H54 (cell line): ENCODE data around the gene PIEZO2.
"Not testable (repeated sequence)": the region's sequence is repeated elsewhere in the genome, so short reads cannot be mapped to it uniquely, and the experiment has no call there.

Experiments used
- DNase-seq: peaks from one replicate; pipeline ENCODE4 v3.0.0; 2011; ENCODE audit warnings: low spot score, mixed read lengths; ENCODE audit not compliant: insufficient read length
- FAIRE-seq: peaks from 3 replicates; lab custom pipeline; 2011; peaks lifted over from hg19 to GRCh38; lab: Jason Lieb, UNC
- POLR2A ChIP-seq: IDR thresholded peaks from 2 replicates; pipeline ENCODE4 v1.6.1; 2011; ENCODE audit warnings: low read depth, mild to moderate bottlenecking, low read length

PIEZO2 gene

DNA sequence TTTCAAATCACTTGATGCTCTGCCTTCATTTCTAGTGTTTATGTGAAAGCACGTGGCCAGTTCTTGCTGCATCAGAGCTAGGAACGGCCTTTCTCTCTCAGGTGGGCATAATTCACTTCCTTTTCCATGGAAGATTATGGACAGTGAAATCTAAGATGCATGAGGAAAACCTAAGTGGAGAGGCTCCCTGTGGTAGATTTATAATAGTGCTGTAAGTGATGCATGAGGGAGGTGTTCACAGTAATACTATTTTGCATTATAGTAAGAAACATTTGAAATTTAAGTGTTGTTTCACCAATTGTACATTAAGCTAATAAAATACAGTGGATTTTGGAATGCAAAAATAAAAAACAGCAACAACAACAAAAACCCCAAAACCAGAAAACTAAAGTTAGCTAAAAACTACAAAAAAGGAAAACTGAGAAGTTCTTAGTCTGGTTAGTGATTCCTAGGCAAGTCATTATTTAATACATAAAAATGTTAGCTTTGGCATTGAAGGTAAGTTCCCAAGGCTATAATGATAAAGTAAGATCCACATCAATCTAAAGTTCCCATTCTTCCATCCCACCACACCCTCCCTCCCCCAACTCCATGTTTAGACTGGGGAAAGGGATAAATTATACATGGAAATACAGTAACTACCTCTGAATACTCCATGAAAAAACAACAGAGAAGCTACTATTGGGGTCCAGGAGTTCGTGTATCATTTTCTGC, 469.7 kb downstream of the PIEZO2 start:
- no peak for TF ChIP-seq POLR2A
- FAIRE-seq (no peak), DNase-seq (no peak)

DNA sequence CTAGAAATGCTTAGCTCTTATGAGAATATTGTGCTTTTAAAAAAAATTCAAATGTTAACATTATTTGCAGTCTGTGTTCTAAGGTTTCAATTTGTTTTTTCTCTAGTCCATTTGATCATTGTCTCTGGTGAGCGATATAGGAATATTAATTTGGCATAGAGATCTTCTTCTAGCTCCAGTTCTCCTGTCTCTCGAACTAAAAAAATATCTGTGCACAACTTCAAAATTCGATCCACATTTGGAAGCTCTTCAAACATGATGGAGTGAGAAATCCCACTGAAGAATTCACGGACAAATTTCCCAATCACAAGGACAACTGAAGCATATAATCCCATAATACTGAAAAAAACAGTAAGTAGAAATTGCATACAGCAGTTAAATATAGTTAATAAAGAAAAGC, 477.9 kb downstream of the PIEZO2 start:
- FAIRE-seq (no peak), DNase-seq (no peak)
- TF ChIP-seq POLR2A, result no peak

DNA sequence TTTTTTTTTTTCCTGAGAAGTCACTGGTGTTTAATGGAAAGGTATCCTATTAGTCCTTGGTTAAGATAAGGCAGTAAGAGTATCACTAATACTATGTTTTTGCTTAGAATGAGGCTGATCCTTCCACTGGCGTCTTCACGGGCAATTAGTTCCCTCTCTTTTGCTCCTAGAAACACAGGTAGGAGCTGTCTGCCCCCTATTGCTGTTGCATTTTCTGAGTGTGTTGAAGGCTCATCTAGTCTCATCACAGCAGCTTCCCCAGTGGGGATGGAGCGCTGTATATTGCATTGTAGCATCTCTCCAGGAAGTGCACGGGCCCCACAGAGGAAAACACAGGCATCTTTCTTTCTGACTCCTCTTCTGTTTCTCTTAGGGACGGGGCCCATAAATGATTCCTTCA, 478.5 kb downstream of the PIEZO2 start:
- DNase-seq (no peak), FAIRE-seq (no peak)
- TF ChIP-seq POLR2A, result no peak

GRCh38 chr18:10669441-10670100, 479.8 kb downstream of the PIEZO2 start:
- FAIRE-seq (no peak), DNase-seq (no peak)
- no peak for TF ChIP-seq POLR2A

DNA sequence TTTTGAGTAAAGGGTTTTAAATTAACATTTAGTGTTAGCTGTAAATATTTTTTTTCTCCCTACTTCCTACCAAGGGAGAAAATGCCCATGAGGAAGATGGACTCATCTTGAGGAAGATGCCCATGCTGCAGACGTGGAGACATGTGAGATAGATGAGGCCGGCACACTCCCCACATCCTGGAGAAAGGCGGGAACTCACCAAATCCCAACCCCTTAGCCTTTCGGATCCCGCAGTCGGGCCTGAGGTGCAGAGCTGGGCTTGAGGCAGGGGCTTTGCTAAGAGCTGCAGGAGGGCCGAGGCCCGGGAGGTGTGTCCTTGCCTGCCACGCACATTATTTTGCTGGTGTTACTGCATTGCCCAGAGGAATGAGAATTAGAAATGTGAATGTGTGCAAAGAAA, 485.6 kb downstream of the PIEZO2 start:
- DNase-seq, result no peak
- no peak for TF ChIP-seq POLR2A
- no peak for FAIRE-seq

DNA sequence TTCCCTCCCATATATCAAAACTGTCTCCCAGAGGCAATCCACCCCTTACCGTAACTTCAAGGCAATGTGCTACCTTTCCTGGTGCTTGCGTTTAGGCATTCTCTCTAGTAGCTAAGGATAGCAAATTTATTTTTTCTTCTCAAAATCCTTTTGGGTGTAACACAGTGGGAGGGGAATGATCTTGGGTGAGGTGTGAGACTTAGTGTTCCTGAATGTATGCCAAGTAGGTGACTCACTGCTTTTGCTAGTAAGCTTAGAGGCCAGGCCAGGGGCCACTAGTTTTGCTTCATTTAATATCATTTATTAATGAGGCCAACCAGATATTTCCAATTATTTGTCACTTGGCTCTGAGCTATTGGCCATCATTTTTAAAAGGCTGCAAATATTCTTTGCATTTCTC, 488.1 kb downstream of the PIEZO2 start:
- TF ChIP-seq POLR2A, result no peak
- FAIRE-seq, result no peak
- DNase-seq, result no peak

- TF ChIP-seq POLR2A, result no peak
- no peak for DNase-seq
- no peak for FAIRE-seq
Observed at GRCh38 chr18:10660179-10660884, 489.0 kb downstream of the PIEZO2 start.

DNA sequence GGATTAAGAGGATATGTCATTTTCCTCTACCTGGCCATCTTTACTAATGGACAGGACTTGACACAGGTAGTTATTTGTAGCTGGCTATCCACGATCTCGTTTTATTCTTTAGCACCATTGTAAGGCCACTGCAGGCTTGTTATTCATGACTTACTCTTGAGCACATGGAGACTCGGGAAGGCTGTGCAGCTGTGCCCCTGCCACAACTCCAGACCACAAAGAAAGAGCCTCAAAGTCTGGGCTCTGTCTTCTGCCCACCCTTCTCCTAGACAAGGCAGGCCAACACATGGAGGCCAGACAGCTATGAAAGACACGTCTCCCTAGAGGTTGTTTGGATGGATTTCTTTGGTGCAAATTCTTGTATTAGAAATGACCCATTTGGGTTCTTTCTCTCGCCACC, 489.8 kb downstream of the PIEZO2 start:
- FAIRE-seq (no peak), DNase-seq (no peak)
- no peak for TF ChIP-seq POLR2A

DNA sequence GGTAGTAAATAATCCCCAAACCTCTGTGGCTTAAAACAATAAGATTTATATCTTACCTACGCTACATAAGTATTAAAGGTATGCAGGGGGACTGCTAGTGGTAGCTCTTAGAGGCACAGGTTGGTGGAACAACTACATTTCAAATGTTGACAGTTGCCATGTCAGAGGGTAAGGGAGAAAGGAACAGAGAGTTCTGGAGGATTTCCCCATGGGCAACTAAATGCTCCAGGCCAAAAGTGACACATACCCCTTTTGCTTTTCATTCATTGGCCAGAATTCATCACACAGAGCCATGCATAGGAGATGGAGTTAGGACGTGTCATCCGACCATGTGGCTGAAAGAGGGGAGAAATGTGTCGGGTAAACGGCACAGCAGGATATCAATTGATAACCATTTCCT, 490.4 kb downstream of the PIEZO2 start:
- DNase-seq (no peak), FAIRE-seq (no peak)
- no peak for TF ChIP-seq POLR2A

GRCh38 chr18:10644003-10644402, 505.4 kb downstream of the PIEZO2 start:
- not testable (repeated sequence) for DNase-seq, FAIRE-seq

GRCh38 chr18:10642915-10643524, 506.3 kb downstream of the PIEZO2 start:
- not testable (repeated sequence) for FAIRE-seq, DNase-seq

DNA sequence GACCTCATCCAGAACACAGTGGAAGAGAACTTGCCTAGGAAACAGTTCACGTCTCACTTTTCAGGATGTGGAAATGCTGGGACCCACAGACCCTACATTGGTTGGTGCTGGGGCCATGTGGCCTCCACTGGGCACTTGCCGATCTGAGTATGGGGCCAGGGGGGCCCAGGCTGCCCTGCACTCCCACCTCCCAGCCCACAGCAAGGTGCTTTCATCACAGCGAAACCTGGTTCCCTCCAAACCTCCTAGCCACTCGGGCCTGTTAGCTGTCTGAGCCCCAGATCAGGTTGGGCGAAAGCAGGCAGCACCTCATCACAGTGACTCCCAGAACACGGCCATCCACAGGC, 510.9 kb downstream of the PIEZO2 start:
- not testable (repeated sequence) for FAIRE-seq, DNase-seq

- not testable (repeated sequence) for FAIRE-seq, DNase-seq
Observed at GRCh38 chr18:10637858-10638538, 511.4 kb downstream of the PIEZO2 start.

GRCh38 chr18:10629076-10629475, 520.3 kb downstream of the PIEZO2 start:
- not testable (repeated sequence) for DNase-seq
- FAIRE-seq, result peak; percentile 50

DNA sequence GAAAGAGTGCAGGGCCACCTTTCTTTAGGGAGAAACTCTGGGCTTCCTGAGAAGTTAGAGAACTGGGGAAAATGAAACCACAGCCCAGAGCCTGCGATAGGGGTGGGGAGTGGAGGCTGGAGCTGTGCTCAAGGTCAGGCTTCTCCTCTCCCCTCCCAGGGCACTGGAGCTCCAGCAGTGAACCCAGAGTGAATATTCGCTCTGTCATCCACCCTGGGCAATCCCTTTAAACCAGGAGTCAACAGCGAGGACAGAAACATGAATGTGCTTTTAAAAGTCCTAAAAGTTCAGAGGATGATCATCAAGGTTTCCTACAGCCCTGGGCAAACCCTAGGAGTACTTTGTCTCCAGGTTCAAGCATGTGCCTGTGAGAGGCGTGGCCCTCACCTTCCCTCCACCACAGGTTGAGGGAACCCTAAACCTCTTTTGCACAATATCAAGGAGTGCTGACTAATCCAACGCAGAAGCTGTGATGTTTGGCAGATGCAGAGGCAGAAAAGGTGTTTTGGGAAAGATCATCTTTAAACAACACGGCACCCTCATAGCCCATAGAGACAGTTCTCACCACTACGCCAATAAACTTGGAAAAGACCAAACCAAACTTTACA, 522.7 kb downstream of the PIEZO2 start:
- not testable (repeated sequence) for FAIRE-seq, DNase-seq

DNA sequence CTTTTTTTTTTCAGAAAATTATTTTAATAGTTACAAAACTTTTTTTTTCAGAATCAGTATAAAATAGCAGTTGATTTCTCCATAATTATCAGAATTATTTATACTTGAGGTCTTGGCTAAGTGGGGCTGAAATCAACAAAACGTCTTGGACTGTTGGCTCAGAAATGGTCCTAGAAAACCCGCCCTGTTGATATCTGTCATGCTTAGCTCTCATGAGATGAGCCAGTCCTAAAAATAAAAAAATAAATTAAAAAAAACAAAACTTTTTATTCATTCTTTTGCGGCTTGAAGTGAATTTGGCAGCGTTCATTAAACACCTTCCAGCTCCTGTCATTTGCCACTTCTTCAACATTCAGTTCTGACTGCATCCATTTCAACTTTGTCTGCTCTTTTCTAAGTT, 525.8 kb downstream of the PIEZO2 start:
- DNase-seq, FAIRE-seq: not testable (repeated sequence)

DNA sequence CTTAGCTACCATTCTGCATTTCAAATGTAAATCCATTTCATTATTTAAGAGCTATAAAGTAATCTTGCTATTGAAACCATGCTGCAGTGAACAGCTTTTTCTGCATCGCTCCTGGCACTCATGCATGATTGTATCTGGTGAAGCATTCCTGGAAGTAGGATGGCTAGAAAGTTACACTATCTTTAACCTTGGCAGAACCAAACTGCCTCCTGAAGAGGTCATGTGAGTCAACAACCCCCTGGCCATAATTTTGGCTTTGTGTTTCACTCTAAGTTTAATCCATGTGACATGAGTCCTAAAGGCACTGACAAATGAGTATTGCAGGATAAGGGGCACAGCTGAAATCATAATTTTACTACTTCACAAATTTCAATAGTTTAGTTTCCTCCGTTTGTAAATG, 526.4 kb downstream of the PIEZO2 start:
- not testable (repeated sequence) for FAIRE-seq, DNase-seq

DNA sequence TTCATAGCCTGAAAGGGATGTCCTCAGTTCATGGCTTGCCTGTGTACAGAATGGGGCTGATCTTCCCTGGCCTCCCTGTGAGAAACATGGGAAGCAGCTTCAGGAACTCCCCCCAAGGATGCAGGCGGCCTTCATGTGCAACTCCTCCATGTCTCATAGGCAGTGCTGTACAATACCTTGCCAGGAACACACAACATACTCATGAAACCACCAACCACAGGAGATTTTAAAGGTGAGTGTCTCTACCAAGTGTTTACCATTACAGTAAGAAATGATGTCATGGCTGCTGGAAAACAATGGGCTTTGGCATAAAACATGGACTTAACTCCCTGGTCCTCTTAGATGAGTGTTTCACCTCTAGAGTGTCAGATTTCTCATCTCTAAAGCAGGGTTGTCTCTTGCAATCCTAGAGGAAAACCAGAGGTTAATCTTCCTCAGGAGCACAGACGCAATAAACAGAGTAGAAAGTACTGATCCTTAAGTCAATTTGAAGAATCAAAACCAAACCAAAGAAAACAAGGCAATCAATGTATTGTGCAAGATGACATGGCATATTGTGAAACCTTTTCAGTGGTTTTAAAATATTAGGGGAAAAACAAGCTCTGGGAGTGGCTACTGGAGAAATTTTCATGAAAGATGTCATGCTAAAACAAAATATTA, 528.6 kb downstream of the PIEZO2 start:
- DNase-seq, FAIRE-seq: not testable (repeated sequence)
